Measurements from ENCODE around the gene SFR1. TPM values are rescaled to one million over a fixed set of nuclear protein-coding genes. Genes with fewer than 3 reads are reported as not detected.
A peak's percentile ranks its signal among the peaks of the same experiment; 100 is the strongest.
"Not testable (repeated sequence)": the region's sequence is repeated elsewhere in the genome, so short reads cannot be mapped to it uniquely, and the experiment has no call there.

SFR1 gene
- total RNA-seq, 1 donor from 2014 or later, result 13.8 TPM

DNA sequence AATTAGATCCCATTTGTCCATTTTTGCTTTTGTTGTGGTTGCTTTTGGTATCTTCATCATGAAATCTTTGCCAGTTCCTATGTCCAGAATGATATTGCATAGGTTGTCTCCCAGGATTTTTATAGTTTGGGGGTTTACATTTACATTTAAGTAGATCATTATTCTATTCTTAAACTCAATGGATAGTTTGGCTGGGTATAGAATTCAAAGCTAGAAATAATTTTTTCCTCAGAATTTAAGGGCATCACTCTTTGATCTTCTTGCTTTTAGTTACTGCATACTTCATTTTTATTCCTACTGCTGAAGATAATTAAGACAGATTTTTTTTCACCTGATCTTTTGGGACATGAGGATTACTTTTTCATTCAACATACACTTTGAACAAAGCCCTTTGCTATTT, 29.8 kb downstream of the SFR1 start:
- no peaks in the 10 kb centered on the region for H3K36me3 Mint-ChIP-seq (ENCODE audit: low read depth)
- H3K4me1 Mint-ChIP-seq, result no peaks in the 10 kb centered on the region
- H3K9me3 Mint-ChIP-seq, result peaks cover 17% of the 10 kb centered on the region
- no peak overlapping the region for H3K4me3 Mint-ChIP-seq
- H3K27ac Mint-ChIP-seq, result no peak overlapping the region
- peaks cover 47% of the 10 kb centered on the region for H3K27me3 Mint-ChIP-seq
- no peak for DNase-seq
- intact Hi-C loops (cut with micrococcal nuclease), result no loop called here

DNA sequence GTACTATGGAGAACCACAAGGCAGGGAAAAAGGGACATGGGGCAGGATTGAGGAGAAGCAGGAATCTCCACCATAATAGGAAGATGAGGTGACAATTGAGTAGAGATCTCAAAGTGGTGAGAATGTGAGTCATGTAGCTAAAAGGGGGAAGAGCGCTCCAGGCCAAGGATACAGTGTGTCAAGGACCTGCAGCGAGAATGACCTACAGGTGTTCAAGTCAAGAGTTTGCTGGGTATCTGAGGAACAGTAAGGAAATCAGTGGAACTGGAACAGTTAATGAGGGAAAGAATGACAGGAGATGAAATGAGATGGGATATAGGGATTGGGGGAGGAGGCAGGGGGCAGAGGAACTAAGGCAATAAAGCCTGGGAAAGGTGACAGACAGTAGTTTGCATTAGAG, 33.6 kb downstream of the SFR1 start:
- intact Hi-C loops (cut with micrococcal nuclease), result no loop called here

DNA sequence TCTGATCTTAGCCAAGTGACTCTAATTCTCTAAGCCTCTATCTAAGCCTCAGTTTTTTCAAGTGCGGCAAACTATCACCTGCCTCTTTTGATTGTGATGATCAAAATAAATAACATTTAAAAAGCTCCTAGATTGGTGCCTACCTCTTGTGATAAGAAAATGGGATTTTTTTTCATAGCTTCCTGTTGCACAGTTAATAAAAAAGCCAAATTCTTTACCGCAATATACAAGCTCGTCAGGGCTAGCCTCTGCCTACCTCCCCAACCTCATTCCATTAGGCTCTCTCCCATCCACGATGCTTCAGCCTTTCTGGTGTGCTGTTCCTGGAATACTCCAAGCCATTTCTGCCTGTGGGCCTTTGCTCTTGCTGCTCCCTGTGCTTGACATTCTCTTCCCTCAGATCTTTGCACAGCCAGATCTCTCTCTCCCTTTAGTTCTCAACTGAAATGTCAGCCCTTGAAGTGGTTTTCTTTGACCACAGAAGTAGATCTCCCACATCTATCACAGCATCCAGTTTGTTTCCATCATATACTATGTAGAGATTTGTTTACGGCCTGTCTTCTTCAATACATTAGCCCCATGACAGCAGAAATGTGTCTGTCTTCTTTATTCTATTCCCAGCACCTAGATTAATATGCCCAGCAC, 48.8 kb downstream of the SFR1 start:
- peak; percentile 68 for DNase-seq
- Mint-ChIP-seq H3K4me3 (no peak overlapping the region), H3K9me3 (peaks cover 14% of the 10 kb centered on the region), H3K36me3 (ENCODE audit: low read depth) (no peaks in the 10 kb centered on the region), H3K4me1 (peaks cover 9% of the 10 kb centered on the region), H3K27me3 (peaks cover 41% of the 10 kb centered on the region), H3K27ac (no peak overlapping the region)
- intact Hi-C loops (cut with micrococcal nuclease), result no loop called here

More for the DNA sequence above, 33.6 kb downstream of the SFR1 start:
- H3K4me3 Mint-ChIP-seq, result no peak overlapping the region
- no peak for DNase-seq
- H3K9me3 Mint-ChIP-seq, result peaks cover 8% of the 10 kb centered on the region
- peaks cover 48% of the 10 kb centered on the region for H3K27me3 Mint-ChIP-seq
- no peaks in the 10 kb centered on the region for H3K4me1 Mint-ChIP-seq
- no peaks in the 10 kb centered on the region for H3K36me3 Mint-ChIP-seq (ENCODE audit: low read depth)
- no peak overlapping the region for H3K27ac Mint-ChIP-seq

DNA sequence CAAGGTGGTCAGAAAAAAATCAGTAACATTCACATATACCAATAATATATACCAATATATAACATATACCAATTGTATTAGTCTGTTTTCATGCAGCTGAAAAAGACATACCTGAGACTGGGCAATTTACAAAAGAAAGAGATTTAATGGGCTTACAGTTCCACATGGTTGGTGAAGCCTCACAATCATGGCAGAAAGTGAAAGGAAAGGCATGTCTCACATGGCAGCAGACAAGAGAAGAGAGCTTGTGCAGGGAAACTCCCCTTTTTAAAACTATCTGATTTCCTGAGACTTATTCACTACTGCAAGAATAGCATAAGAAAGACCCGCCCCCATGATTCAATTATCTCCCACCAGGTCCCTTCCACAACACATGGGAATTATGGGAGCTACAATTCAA, 52.2 kb downstream of the SFR1 start:
- DNase-seq; H3K4me3 Mint-ChIP-seq; intact Hi-C loops (cut with micrococcal nuclease); H3K36me3 Mint-ChIP-seq (ENCODE audit: low read depth); H3K4me1 Mint-ChIP-seq; H3K27ac Mint-ChIP-seq: not testable (repeated sequence)
- H3K9me3 Mint-ChIP-seq, result peaks cover 14% of the 10 kb centered on the region
- peaks cover 36% of the 10 kb centered on the region for H3K27me3 Mint-ChIP-seq

Other genes with a start within 250 kb of the SFR1 start
- gene STN1, start 204.0 kb upstream of the SFR1 start, total RNA-seq, result 23.6 and 24.1 TPM in 2 replicates
- gene SLK, start 155.0 kb upstream of the SFR1 start, total RNA-seq, result 22.9 and 27.1 TPM in 2 replicates
- gene COL17A1, start 36.3 kb upstream of the SFR1 start, total RNA-seq, result not detected in 2 replicates
- not detected in 2 replicates for gene CFAP43, start 110.2 kb downstream of the SFR1 start, total RNA-seq
- 136 and 140 TPM in 2 replicates for gene GSTO1, start 132.7 kb downstream of the SFR1 start, total RNA-seq
- gene GSTO2, start 147.0 kb downstream of the SFR1 start, total RNA-seq, result 0.77 and 1.3 TPM in 2 replicates
- gene ITPRIP, start 216.3 kb downstream of the SFR1 start, total RNA-seq, result 14.7 and 15.4 TPM in 2 replicates
- 0.16 and 0.19 TPM in 2 replicates for gene CFAP58, start 231.7 kb downstream of the SFR1 start, total RNA-seq

Data from activated CD4-positive, alpha-beta T cell treated with anti-CD3 and anti-CD28 coated beads, Interleukin-2, amount 10 ng/mL, durations not matched to agents 24 days and 14 days (primary cell).